Neuronal stem cell (in vitro differentiated cells): ENCODE results near the gene SIPA1.

ENCODE experiments used
- DNase-seq: peaks from one replicate; pipeline ENCODE4 v3.0.0-alpha.2; 2013; ENCODE audit warnings: low spot score
- H2AFZ ChIP-seq: one replicate; pipeline ENCODE4 v1.6.1; 2013; ENCODE audit warnings: mild to moderate bottlenecking, low read length, inconsistent platforms
- H2AK5ac ChIP-seq: 2 replicates; pipeline ENCODE4 v1.6.1; 2013; ENCODE audit warnings: low read depth, mild to moderate bottlenecking, inconsistent platforms, low read length, moderate library complexity, mixed read lengths
- H2BK120ac ChIP-seq: 2 replicates; pipeline ENCODE4 v1.6.1; 2013; ENCODE audit warnings: low read depth, mild to moderate bottlenecking, inconsistent platforms, low read length, moderate library complexity, mixed read lengths
- H2BK12ac ChIP-seq: one replicate; pipeline ENCODE4 v1.6.1; 2013; ENCODE audit warnings: low read length, inconsistent platforms
- H2BK15ac ChIP-seq: 2 replicates; pipeline ENCODE4 v1.6.1; 2013; ENCODE audit warnings: mild to moderate bottlenecking, low read length, inconsistent platforms, mixed read lengths
- H2BK5ac ChIP-seq: one replicate; pipeline ENCODE4 v1.6.1; 2013; ENCODE audit warnings: inconsistent platforms, mild to moderate bottlenecking, low read length, moderate library complexity
- H3K14ac ChIP-seq: one replicate; pipeline ENCODE4 v1.6.1; 2013; ENCODE audit warnings: low read length, inconsistent platforms
- H3K18ac ChIP-seq: 2 replicates; pipeline ENCODE4 v1.6.1; 2013; ENCODE audit warnings: low read length, inconsistent platforms
- H3K23ac ChIP-seq: 2 replicates; pipeline ENCODE4 v1.6.1; 2013; ENCODE audit warnings: low read depth, mild to moderate bottlenecking, mixed read lengths, low read length, inconsistent platforms; ENCODE audit not compliant: poor library complexity
- H3K27ac ChIP-seq: replicated peaks from 3 replicates; pipeline ENCODE4 v1.5.1; 2013; ENCODE audit warnings: low read length, inconsistent platforms
- H3K27me3 ChIP-seq, 3 experiments: 2 replicates each; pipeline ENCODE4 v1.6.1; 2013; ENCODE audit warnings: low read length in 3 of 3, mild to moderate bottlenecking in 2 of 3, inconsistent platforms in 1 of 3, low read depth in 1 of 3, mixed read lengths in 1 of 3, moderate library complexity in 1 of 3; ENCODE audit not compliant: control insufficient read depth in 3 of 3, insufficient read depth in 3 of 3
- H3K36me3 ChIP-seq, 2 donors: replicated peaks in 1 of 2; 2 replicates each; pipeline ENCODE4 v1.6.1; 2013; ENCODE audit warnings: low read length in 2 of 2; ENCODE audit not compliant: control insufficient read depth in 2 of 2, insufficient read depth in 2 of 2
- H3K4ac ChIP-seq: 2 replicates; pipeline ENCODE4 v1.6.1; 2013; ENCODE audit warnings: inconsistent platforms, mild to moderate bottlenecking, low read length, moderate library complexity
- H3K4me1 ChIP-seq, 2 donors: 1 replicate in 1 of 2; 2 replicates in 1 of 2; pipeline ENCODE4 v1.6.1; 2013; ENCODE audit warnings: low read length in 2 of 2, low read depth in 1 of 2; ENCODE audit not compliant: control insufficient read depth in 2 of 2, insufficient read depth in 1 of 2
- H3K4me2 ChIP-seq: one replicate; pipeline ENCODE4 v1.6.1; 2013; ENCODE audit warnings: mild to moderate bottlenecking, low read length, inconsistent platforms; ENCODE audit not compliant: insufficient read depth, poor library complexity, severe bottlenecking
- H3K4me3 ChIP-seq, 2 donors: 2 replicates each; pipeline ENCODE4 v1.5.1; 2013; ENCODE audit warnings: low read length in 2 of 2, mild to moderate bottlenecking in 2 of 2, inconsistent platforms in 1 of 2, moderate library complexity in 1 of 2
- H3K79me1 ChIP-seq: one replicate; pipeline ENCODE4 v1.6.1; 2013; ENCODE audit warnings: low read depth, mild to moderate bottlenecking, inconsistent platforms, low read length, moderate library complexity
- H3K9ac ChIP-seq: one replicate; pipeline ENCODE4 v1.6.1; 2013; ENCODE audit warnings: mild to moderate bottlenecking, low read depth, low read length, inconsistent platforms; ENCODE audit not compliant: poor library complexity
- H3K9me3 ChIP-seq, 2 donors: replicated peaks in 1 of 2; 2 replicates each; pipeline versions ENCODE3 to v1.6.1; 2013; ENCODE audit warnings: low read length in 2 of 2, mild to moderate bottlenecking in 2 of 2, inconsistent platforms in 1 of 2, low read depth in 1 of 2, mixed read lengths in 1 of 2, moderate library complexity in 1 of 2; ENCODE audit not compliant: control insufficient read depth in 2 of 2, insufficient read depth in 1 of 2
- H4K8ac ChIP-seq: one replicate; pipeline ENCODE4 v1.6.1; 2013; ENCODE audit warnings: low read depth, mild to moderate bottlenecking, inconsistent platforms, low read length, moderate library complexity
- H4K91ac ChIP-seq: one replicate; pipeline ENCODE4 v1.6.1; 2013; ENCODE audit warnings: low read length, low read depth, mild to moderate bottlenecking, inconsistent platforms; ENCODE audit not compliant: poor library complexity
- WGBS, 2 donors: extraction: QIAGEN DNeasy Blood & Tissue Kit; methylation state at CpG; one replicate each; pipeline ENCODE4 v1.1.7; 2013; ENCODE audit warnings: missing lambda C conversion rate in 2 of 2, mixed read lengths in 1 of 2; ENCODE audit not compliant: insufficient read length in 2 of 2, insufficient replicate concordance in 1 of 2; ENCODE audit errors: extremely low coverage in 2 of 2; 5-methylcytosine and 5-hydroxymethylcytosine counted together

SIPA1 gene

DNA sequence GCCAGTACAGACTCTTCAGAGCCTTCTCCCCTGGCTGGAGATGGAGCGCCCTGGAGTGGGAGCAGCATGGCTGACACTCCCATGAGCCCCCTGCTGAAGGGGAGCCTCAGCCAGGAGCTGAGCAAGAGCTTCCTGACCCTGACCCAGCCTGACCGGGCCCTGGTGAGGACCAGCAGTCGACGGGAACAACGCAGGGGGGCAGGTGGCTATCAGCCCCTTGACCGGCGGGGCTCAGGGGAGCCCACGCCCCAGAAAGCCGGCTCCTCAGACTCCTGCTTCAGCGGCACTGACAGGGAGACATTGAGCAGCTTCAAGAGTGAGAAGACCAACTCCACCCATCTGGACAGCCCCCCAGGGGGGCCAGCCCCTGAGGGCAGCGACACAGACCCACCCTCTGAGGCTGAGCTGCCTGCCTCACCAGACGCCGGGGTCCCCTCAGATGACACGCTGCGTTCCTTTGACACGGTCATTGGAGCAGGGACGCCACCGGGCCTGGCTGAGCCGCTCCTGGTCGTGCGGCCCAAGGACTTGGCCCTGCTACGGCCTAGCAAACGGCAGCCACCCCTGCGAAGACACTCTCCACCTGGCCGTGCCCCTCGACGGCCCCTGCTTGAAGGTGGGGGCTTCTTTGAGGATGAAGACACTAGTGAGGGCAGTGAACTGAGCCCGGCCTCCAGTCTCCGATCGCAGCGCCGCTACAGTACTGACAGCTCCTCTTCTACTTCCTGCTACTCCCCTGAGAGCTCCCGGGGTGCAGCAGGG is 19.7 kb upstream of the SIPA1 start:
- H3K9me3 ChIP-seq: peaks cover 0 to 2% of the 10 kb centered on the region in 2 donors
- DNase-seq: no peak
- H3K4me2 ChIP-seq: no peak overlapping the region
- no peak overlapping the region for H3K14ac ChIP-seq
- no peak overlapping the region for H2AK5ac ChIP-seq
- H3K27me3 ChIP-seq: no peaks in the 10 kb centered on the region
- H2BK15ac ChIP-seq: no peak overlapping the region
- no peak overlapping the region for H3K9ac ChIP-seq
- no peak overlapping the region for H2BK12ac ChIP-seq
- no peak overlapping the region for H3K18ac ChIP-seq
- H3K4me3 ChIP-seq: no peak overlapping the region
- H3K79me1 ChIP-seq: peaks cover 24% of the 10 kb centered on the region
- H3K4me1 ChIP-seq: peaks cover 9 to 11% of the 10 kb centered on the region in 2 donors
- H2BK5ac ChIP-seq: no peak overlapping the region
- H4K91ac ChIP-seq: no peak overlapping the region
- peak overlapping the region; percentile 91 for H3K23ac ChIP-seq
- no peak overlapping the region for H2BK120ac ChIP-seq
- no peak overlapping the region for H3K27ac ChIP-seq
- WGBS, 2 donors: no CpG with 5 or more reads among the region's 33 CpGs
- H3K36me3 ChIP-seq: peaks cover 26 to 62% of the 10 kb centered on the region in 2 donors
- no peak overlapping the region for H4K8ac ChIP-seq
- H3K4ac ChIP-seq: no peak overlapping the region
- no peak overlapping the region for H2AFZ ChIP-seq

DNA sequence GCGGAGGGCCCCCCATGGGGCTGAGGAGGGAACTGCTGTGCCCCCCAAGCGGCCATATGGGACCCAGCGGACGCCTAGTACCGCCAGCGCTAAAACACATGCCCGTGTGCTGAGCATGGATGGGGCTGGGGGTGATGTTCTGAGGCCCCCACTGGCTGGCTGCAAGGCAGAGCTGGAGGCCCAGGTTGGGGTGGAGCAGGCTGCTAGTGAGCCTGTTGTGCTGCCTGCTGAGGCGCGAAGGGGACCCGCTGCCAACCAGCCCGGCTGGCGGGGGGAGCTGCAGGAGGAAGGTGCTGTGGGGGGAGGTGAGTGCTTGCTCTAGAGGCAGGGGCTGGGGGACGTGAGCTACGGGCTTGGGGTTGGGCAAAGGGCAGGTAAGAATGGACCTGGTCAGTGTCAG is 19.1 kb upstream of the SIPA1 start:
- H3K4me1 ChIP-seq: peaks cover 6% of the 10 kb centered on the region in 2 donors
- no peak overlapping the region for H2BK12ac ChIP-seq
- no peak overlapping the region for H2AFZ ChIP-seq
- peaks cover 32 to 67% of the 10 kb centered on the region in 2 donors for H3K36me3 ChIP-seq
- H3K9me3 ChIP-seq: peaks cover 0 to 2% of the 10 kb centered on the region in 2 donors
- no peak overlapping the region for H2AK5ac ChIP-seq
- H3K27ac ChIP-seq: no peak overlapping the region
- H3K18ac ChIP-seq: no peak overlapping the region
- H4K8ac ChIP-seq: no peak overlapping the region
- peaks cover 23% of the 10 kb centered on the region for H3K79me1 ChIP-seq
- no peak overlapping the region for H2BK15ac ChIP-seq
- H2BK120ac ChIP-seq: no peak overlapping the region
- no peak overlapping the region for H3K4me2 ChIP-seq
- H3K14ac ChIP-seq: no peak overlapping the region
- H2BK5ac ChIP-seq: no peak overlapping the region
- H3K4me3 ChIP-seq: no peak overlapping the region
- H3K4ac ChIP-seq: no peak overlapping the region
- no peak for DNase-seq
- H3K9ac ChIP-seq: peak overlapping the region; percentile 44
- no CpG with 5 or more reads among the region's 14 CpGs for WGBS, 2 donors
- H3K27me3 ChIP-seq: no peaks in the 10 kb centered on the region
- no peak overlapping the region for H3K23ac ChIP-seq
- no peak overlapping the region for H4K91ac ChIP-seq

DNA sequence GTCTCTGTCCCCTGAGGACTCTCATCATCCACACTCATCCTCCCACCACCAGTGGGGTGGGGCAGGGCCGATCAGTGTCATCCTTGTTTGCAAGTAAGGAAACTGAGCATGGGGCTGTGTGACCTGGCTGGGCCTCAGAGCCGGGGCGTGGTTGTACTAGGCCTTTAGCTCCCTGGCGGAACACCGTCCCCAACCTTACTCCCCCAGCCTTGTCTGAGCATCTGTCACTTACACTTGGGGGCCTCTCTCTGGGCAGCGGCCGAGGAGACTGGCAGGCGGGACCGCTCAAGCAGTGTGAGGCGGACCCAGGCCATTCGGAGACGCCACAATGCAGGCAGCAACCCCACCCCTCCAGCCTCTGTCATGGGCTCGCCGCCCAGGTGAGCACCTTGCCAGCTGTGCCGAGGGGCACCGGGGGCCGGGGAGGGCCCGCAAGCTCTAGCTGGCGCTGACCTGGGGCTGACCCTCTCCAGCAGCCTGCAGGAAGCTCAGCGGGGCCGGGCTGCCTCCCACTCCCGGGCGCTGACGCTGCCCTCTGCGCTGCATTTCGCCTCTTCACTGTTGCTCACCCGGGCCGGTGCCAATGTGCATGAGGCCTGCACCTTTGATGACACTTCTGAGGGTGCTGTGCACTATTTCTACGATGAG is 18.5 kb upstream of the SIPA1 start:
- Histone ChIP-seq H3K14ac (no peak overlapping the region), H3K23ac (peak overlapping the region; percentile 55), H3K4me1 (peaks cover 6% of the 10 kb centered on the region in 2 donors), H2BK5ac (no peak overlapping the region), H2BK120ac (no peak overlapping the region), H3K9me3 (peaks cover 0 to 2% of the 10 kb centered on the region in 2 donors), H2AK5ac (no peak overlapping the region), H2BK12ac (no peak overlapping the region), H4K8ac (no peak overlapping the region), H2AFZ (no peak overlapping the region), H4K91ac (no peak overlapping the region), H3K4me3 (no peak overlapping the region), H3K36me3 (peaks cover 33 to 74% of the 10 kb centered on the region in 2 donors), H3K4ac (no peak overlapping the region), H3K79me1 (peaks cover 21% of the 10 kb centered on the region), H3K4me2 (no peak overlapping the region), H3K18ac (no peak overlapping the region), H3K9ac (no peak overlapping the region), H3K27me3 (no peaks in the 10 kb centered on the region), H3K27ac (no peak overlapping the region), H2BK15ac (no peak overlapping the region)
- no peak for DNase-seq
- no CpG with 5 or more reads among the region's 29 CpGs for WGBS, 2 donors

GRCh38 chr11:65620666-65621065 is 17.2 kb upstream of the SIPA1 start:
- no peak overlapping the region for H4K91ac ChIP-seq
- H3K27me3 ChIP-seq: no peaks in the 10 kb centered on the region
- peak overlapping the region; percentile 45 for H3K9ac ChIP-seq
- H3K4me3 ChIP-seq: no peak overlapping the region
- H3K9me3 ChIP-seq: peaks cover 0 to 2% of the 10 kb centered on the region in 2 donors
- H2BK5ac ChIP-seq: no peak overlapping the region
- no peak overlapping the region for H3K23ac ChIP-seq
- no peak overlapping the region for H2BK15ac ChIP-seq
- peaks cover 40 to 85% of the 10 kb centered on the region in 2 donors for H3K36me3 ChIP-seq
- H3K79me1 ChIP-seq: peaks cover 20% of the 10 kb centered on the region
- no peak overlapping the region for H2AK5ac ChIP-seq
- no peak overlapping the region for H3K4me2 ChIP-seq
- WGBS, 2 donors: no CpG with 5 or more reads among the region's 19 CpGs
- H2BK120ac ChIP-seq: no peak overlapping the region
- H3K18ac ChIP-seq: no peak overlapping the region
- no peak overlapping the region for H4K8ac ChIP-seq
- no peak overlapping the region for H3K4ac ChIP-seq
- H2BK12ac ChIP-seq: no peak overlapping the region
- no peak overlapping the region for H3K14ac ChIP-seq
- no peak overlapping the region for H2AFZ ChIP-seq
- H3K27ac ChIP-seq: no peak overlapping the region
- peaks cover 6% of the 10 kb centered on the region in 2 donors for H3K4me1 ChIP-seq
- no peak for DNase-seq
